WTC11 (cell line): ENCODE data around the gene EIF2B5.

Source experiments
- ATF1 ChIP-seq: sonication (generic); formaldehyde crosslinking; IDR thresholded peaks from 2 replicates; pipeline ENCODE4 v1.8.1; 2023; ENCODE audit warnings: mild to moderate bottlenecking, moderate library complexity, missing genetic modification reagents
- CREB1 ChIP-seq: sonication (generic); formaldehyde crosslinking; IDR thresholded peaks from 2 replicates; pipeline ENCODE4 v1.8.0; 2023; ENCODE audit warnings: mild to moderate bottlenecking, missing genetic modification reagents
- ESRRA ChIP-seq: sonication (generic); formaldehyde crosslinking; IDR thresholded peaks from 2 replicates; pipeline ENCODE4 v1.8.1; 2022; ENCODE audit warnings: mild to moderate bottlenecking, missing genetic modification reagents, borderline replicate concordance
- FOXJ3 ChIP-seq: sonication (generic); formaldehyde crosslinking; IDR thresholded peaks from 2 replicates; pipeline ENCODE4 v1.9.0; 2021; ENCODE audit warnings: missing genetic modification reagents, mild to moderate bottlenecking, borderline replicate concordance
- IRF1 ChIP-seq: sonication (generic); formaldehyde crosslinking; IDR thresholded peaks from 2 replicates; pipeline ENCODE4 v1.8.0; 2023; ENCODE audit warnings: missing genetic modification reagents
- MAX ChIP-seq: sonication (generic); formaldehyde crosslinking; IDR thresholded peaks from 2 replicates; pipeline ENCODE4 v1.8.0; 2022; ENCODE audit warnings: mild to moderate bottlenecking, missing genetic modification reagents
- MXD4 ChIP-seq: fragments of 250-450 bp; sonication (Bioruptor Pico); IDR thresholded peaks from 2 replicates; pipeline ENCODE4 v1.8.0; 2021; ENCODE audit warnings: mild to moderate bottlenecking, moderate library complexity, borderline replicate concordance
- NFYB ChIP-seq: sonication (generic); formaldehyde crosslinking; conservative IDR thresholded peaks from 2 replicates; pipeline ENCODE4 v1.8.0; 2022; ENCODE audit warnings: low read depth, missing genetic modification reagents
- RELA ChIP-seq: sonication (generic); formaldehyde crosslinking; IDR thresholded peaks from 2 replicates; pipeline ENCODE4 v1.8.1; 2022; ENCODE audit warnings: missing genetic modification reagents, mild to moderate bottlenecking, borderline replicate concordance
- TEAD4 ChIP-seq: sonication (generic); formaldehyde crosslinking; IDR thresholded peaks from 2 replicates; pipeline ENCODE4 v1.8.0; 2022; ENCODE audit warnings: mild to moderate bottlenecking, missing genetic modification reagents
- ZNF138 ChIP-seq: sonication (generic); formaldehyde crosslinking; conservative IDR thresholded peaks from 2 replicates; pipeline ENCODE4 v1.8.1; 2022; ENCODE audit warnings: mild to moderate bottlenecking, moderate library complexity, missing genetic modification reagents
- TF ChIP-seq, protein P1 (sequence below): fragments of 200-600 bp; IDR thresholded peaks from 2 replicates; pipeline ENCODE4 v1.8.0; 2022; ENCODE audit warnings: antibody characterized with exemption
- TF ChIP-seq, protein P2 (sequence below): sonication (generic); formaldehyde crosslinking; IDR thresholded peaks from 2 replicates; pipeline ENCODE4 v1.8.1; 2023; ENCODE audit warnings: mild to moderate bottlenecking, missing genetic modification reagents
- TF ChIP-seq, protein P3 (sequence below): sonication (generic); formaldehyde crosslinking; IDR thresholded peaks from 2 replicates; pipeline ENCODE4 v1.8.0; 2022; ENCODE audit warnings: missing genetic modification reagents

GRCh38 chr3:184157206-184157605, 22.0 kb downstream of the EIF2B5 start:
- TF ChIP-seq, protein P1, sequence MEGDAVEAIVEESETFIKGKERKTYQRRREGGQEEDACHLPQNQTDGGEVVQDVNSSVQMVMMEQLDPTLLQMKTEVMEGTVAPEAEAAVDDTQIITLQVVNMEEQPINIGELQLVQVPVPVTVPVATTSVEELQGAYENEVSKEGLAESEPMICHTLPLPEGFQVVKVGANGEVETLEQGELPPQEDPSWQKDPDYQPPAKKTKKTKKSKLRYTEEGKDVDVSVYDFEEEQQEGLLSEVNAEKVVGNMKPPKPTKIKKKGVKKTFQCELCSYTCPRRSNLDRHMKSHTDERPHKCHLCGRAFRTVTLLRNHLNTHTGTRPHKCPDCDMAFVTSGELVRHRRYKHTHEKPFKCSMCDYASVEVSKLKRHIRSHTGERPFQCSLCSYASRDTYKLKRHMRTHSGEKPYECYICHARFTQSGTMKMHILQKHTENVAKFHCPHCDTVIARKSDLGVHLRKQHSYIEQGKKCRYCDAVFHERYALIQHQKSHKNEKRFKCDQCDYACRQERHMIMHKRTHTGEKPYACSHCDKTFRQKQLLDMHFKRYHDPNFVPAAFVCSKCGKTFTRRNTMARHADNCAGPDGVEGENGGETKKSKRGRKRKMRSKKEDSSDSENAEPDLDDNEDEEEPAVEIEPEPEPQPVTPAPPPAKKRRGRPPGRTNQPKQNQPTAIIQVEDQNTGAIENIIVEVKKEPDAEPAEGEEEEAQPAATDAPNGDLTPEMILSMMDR, result no peak
- TF ChIP-seq ATF1 (CRISPR knock-in tag) (no peak), TEAD4 (CRISPR knock-in tag) (no peak), MAX (CRISPR knock-in tag) (no peak), CREB1 (no peak), RELA (CRISPR knock-in tag) (no peak), ESRRA (CRISPR knock-in tag) (no peak), ZNF138 (CRISPR knock-in tag) (no peak), FOXJ3 (CRISPR knock-in tag) (no peak), NFYB (CRISPR knock-in tag) (no peak), MXD4 (CRISPR knock-in tag) (no peak), IRF1 (CRISPR knock-in tag) (no peak)
- TF ChIP-seq, protein P2, sequence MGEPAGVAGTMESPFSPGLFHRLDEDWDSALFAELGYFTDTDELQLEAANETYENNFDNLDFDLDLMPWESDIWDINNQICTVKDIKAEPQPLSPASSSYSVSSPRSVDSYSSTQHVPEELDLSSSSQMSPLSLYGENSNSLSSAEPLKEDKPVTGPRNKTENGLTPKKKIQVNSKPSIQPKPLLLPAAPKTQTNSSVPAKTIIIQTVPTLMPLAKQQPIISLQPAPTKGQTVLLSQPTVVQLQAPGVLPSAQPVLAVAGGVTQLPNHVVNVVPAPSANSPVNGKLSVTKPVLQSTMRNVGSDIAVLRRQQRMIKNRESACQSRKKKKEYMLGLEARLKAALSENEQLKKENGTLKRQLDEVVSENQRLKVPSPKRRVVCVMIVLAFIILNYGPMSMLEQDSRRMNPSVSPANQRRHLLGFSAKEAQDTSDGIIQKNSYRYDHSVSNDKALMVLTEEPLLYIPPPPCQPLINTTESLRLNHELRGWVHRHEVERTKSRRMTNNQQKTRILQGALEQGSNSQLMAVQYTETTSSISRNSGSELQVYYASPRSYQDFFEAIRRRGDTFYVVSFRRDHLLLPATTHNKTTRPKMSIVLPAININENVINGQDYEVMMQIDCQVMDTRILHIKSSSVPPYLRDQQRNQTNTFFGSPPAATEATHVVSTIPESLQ (CRISPR knock-in tag), result no peak
- TF ChIP-seq, protein P3, sequence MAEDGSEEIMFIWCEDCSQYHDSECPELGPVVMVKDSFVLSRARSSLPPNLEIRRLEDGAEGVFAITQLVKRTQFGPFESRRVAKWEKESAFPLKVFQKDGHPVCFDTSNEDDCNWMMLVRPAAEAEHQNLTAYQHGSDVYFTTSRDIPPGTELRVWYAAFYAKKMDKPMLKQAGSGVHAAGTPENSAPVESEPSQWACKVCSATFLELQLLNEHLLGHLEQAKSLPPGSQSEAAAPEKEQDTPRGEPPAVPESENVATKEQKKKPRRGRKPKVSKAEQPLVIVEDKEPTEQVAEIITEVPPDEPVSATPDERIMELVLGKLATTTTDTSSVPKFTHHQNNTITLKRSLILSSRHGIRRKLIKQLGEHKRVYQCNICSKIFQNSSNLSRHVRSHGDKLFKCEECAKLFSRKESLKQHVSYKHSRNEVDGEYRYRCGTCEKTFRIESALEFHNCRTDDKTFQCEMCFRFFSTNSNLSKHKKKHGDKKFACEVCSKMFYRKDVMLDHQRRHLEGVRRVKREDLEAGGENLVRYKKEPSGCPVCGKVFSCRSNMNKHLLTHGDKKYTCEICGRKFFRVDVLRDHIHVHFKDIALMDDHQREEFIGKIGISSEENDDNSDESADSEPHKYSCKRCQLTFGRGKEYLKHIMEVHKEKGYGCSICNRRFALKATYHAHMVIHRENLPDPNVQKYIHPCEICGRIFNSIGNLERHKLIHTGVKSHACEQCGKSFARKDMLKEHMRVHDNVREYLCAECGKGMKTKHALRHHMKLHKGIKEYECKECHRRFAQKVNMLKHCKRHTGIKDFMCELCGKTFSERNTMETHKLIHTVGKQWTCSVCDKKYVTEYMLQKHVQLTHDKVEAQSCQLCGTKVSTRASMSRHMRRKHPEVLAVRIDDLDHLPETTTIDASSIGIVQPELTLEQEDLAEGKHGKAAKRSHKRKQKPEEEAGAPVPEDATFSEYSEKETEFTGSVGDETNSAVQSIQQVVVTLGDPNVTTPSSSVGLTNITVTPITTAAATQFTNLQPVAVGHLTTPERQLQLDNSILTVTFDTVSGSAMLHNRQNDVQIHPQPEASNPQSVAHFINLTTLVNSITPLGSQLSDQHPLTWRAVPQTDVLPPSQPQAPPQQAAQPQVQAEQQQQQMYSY (CRISPR knock-in tag), result no peak
